ENCODE results near the gene NR1H2.
"Not testable (repeated sequence)": the region's sequence is repeated elsewhere in the genome, so short reads cannot be mapped to it uniquely, and the experiment has no call there.

NR1H2 gene

GRCh38 chr19:50376166-50377050, at the start of gene NR1H2:
TSS of gene NR1H2 (plus strand) at chr19:50376457. CDS start at chr19:50377606, 1,149 bp downstream.
- DNase-seq: peak; percentile 66

- no peak for DNase-seq
Observed at GRCh38 chr19:50327013-50327412, 49.2 kb upstream of the NR1H2 start.

GRCh38 chr19:50327461-50328223, 48.6 kb upstream of the NR1H2 start:
- no peak for DNase-seq

GRCh38 chr19:50328224-50328872, 47.9 kb upstream of the NR1H2 start:
- no peak for DNase-seq

- no peak for DNase-seq
Observed at GRCh38 chr19:50328873-50329145, 47.4 kb upstream of the NR1H2 start.

- peak; percentile 98 for DNase-seq
Observed at GRCh38 chr19:50329146-50329925, 46.9 kb upstream of the NR1H2 start, which contains the start of gene KCNC3. TSS of gene KCNC3 (minus strand) at chr19:50329377. CDS start at chr19:50329082, 295 bp downstream.

- not testable (repeated sequence) for DNase-seq
Observed at GRCh38 chr19:50329926-50330294, 46.3 kb upstream of the NR1H2 start.

- DNase-seq: peak; percentile 56
Observed at GRCh38 chr19:50330365-50331078, 45.7 kb upstream of the NR1H2 start.

- no peak for DNase-seq
Observed at GRCh38 chr19:50331221-50331993, 44.9 kb upstream of the NR1H2 start.

GRCh38 chr19:50331994-50332243, 44.3 kb upstream of the NR1H2 start:
- no peak for DNase-seq

GRCh38 chr19:50332244-50333038, 43.8 kb upstream of the NR1H2 start:
- DNase-seq: no peak

- DNase-seq: no peak
Observed at GRCh38 chr19:50333235-50333736, 43.0 kb upstream of the NR1H2 start.

- peak; percentile 54 for DNase-seq
Observed at GRCh38 chr19:50333737-50334617, 42.3 kb upstream of the NR1H2 start.

- DNase-seq: no peak
Observed at GRCh38 chr19:50334741-50335421, 41.4 kb upstream of the NR1H2 start.

- DNase-seq: not testable (repeated sequence)
Observed at GRCh38 chr19:50337031-50337430, 39.2 kb upstream of the NR1H2 start.

- DNase-seq: no peak
Observed at GRCh38 chr19:50340331-50340730, 35.9 kb upstream of the NR1H2 start.

GRCh38 chr19:50341091-50341564, 35.1 kb upstream of the NR1H2 start:
- no peak for DNase-seq

- no peak for DNase-seq
Observed at GRCh38 chr19:50344661-50345318, 31.5 kb upstream of the NR1H2 start.

Measured in NCI-H1417 treated with DMSO at 0.1 percent for 48 hours (cell line).